ENCODE results near the gene IL7R. TPM values are rescaled to one million over a fixed set of nuclear protein-coding genes. Genes with fewer than 3 reads are reported as not detected.

Gene IL7R
- total and polyA plus RNA-seq, 2 donors (not counting 1 experiment from before 2014, with no cell fraction given) = 67.9 to 266 TPM

- TF ChIP-seq CTCF (conservative IDR thresholded peaks at IDR 0.05 in 1 of 2, IDR thresholded peaks at IDR 0.05 in 1 of 2; ENCODE audit: low read depth in 1 of 2, low read length in 2 of 2) (no peak), EZH2 (IDR thresholded peaks at IDR 0.05; ENCODE audit: low read length, missing control alignments) (no peak)
- Histone ChIP-seq H2AFZ (ENCODE audit: low read length) (no peak overlapping the region), H4K20me1 (ENCODE audit: control insufficient read depth, extremely low read depth, insufficient read depth, low read length) (no peaks in the 10 kb centered on the region), H3K36me3 (ENCODE audit: control insufficient read depth, insufficient read depth, low read length) (peaks cover 4% of the 10 kb centered on the region), H3K27me3 (ENCODE audit: control insufficient read depth, insufficient read depth, low read length) (no peaks in the 10 kb centered on the region), H3K4me1 (ENCODE audit: control insufficient read depth, extremely low read depth, insufficient read depth, low read length) (peaks cover 12% of the 10 kb centered on the region), H3K79me2 (ENCODE audit: control insufficient read depth, insufficient read depth, low read length) (peaks cover 15% of the 10 kb centered on the region), H3K4me3 (replicated peaks in 1 of 4; ENCODE audit: control extremely low read depth in 1 of 4, insufficient read depth in 1 of 4, low read depth in 3 of 4, low read length in 4 of 4) (no peak overlapping the region), H3K27ac (ENCODE audit: insufficient read depth, low read length) (no peak overlapping the region), H3K9ac (ENCODE audit: insufficient read depth, low read length) (no peak overlapping the region), H3K9me3 (ENCODE audit: control insufficient read depth, insufficient read depth, low read depth, low read length) (no peaks in the 10 kb centered on the region), H3K4me2 (ENCODE audit: extremely low read depth, insufficient read depth, low read length) (no peak overlapping the region)
- DNase-seq (ENCODE audit: low read depth in 2 of 2) = peak in 1 of 2 donors; percentile 50
Measured at GRCh38 chr5:35861718-35862117, 5.0 kb downstream of the IL7R start.

GRCh38 chr5:35862126-35862525 is 5.4 kb downstream of the IL7R start:
- peaks cover 4% of the 10 kb centered on the region for H3K36me3 ChIP-seq (ENCODE audit: control insufficient read depth, insufficient read depth, low read length)
- H3K4me1 ChIP-seq (ENCODE audit: control insufficient read depth, extremely low read depth, insufficient read depth, low read length) = peaks cover 11% of the 10 kb centered on the region
- H3K27ac ChIP-seq (ENCODE audit: insufficient read depth, low read length) = no peak overlapping the region
- no peaks in the 10 kb centered on the region for H3K9me3 ChIP-seq (ENCODE audit: control insufficient read depth, insufficient read depth, low read depth, low read length)
- no peak overlapping the region for H3K9ac ChIP-seq (ENCODE audit: insufficient read depth, low read length)
- TF ChIP-seq CTCF (conservative IDR thresholded peaks at IDR 0.05 in 1 of 2, IDR thresholded peaks at IDR 0.05 in 1 of 2; ENCODE audit: low read depth in 1 of 2, low read length in 2 of 2) (no peak), EZH2 (IDR thresholded peaks at IDR 0.05; ENCODE audit: low read length, missing control alignments) (no peak)
- no peak for DNase-seq (ENCODE audit: low read depth in 2 of 2)
- H3K4me3 ChIP-seq (replicated peaks in 1 of 4; ENCODE audit: control extremely low read depth in 1 of 4, insufficient read depth in 1 of 4, low read depth in 3 of 4, low read length in 4 of 4) = no peak overlapping the region
- no peaks in the 10 kb centered on the region for H3K27me3 ChIP-seq (ENCODE audit: control insufficient read depth, insufficient read depth, low read length)
- peaks cover 15% of the 10 kb centered on the region for H3K79me2 ChIP-seq (ENCODE audit: control insufficient read depth, insufficient read depth, low read length)
- H4K20me1 ChIP-seq (ENCODE audit: control insufficient read depth, extremely low read depth, insufficient read depth, low read length) = no peaks in the 10 kb centered on the region
- no peak overlapping the region for H2AFZ ChIP-seq (ENCODE audit: low read length)
- no peak overlapping the region for H3K4me2 ChIP-seq (ENCODE audit: extremely low read depth, insufficient read depth, low read length)

- no peak overlapping the region for H2AFZ ChIP-seq (ENCODE audit: low read length)
- peaks cover 4% of the 10 kb centered on the region for H3K36me3 ChIP-seq (ENCODE audit: control insufficient read depth, insufficient read depth, low read length)
Measured at GRCh38 chr5:35863159-35863558, 6.5 kb downstream of the IL7R start.

More at GRCh38 chr5:35863159-35863558, 6.5 kb downstream of the IL7R start:
- peaks cover 11% of the 10 kb centered on the region for H3K4me1 ChIP-seq (ENCODE audit: control insufficient read depth, extremely low read depth, insufficient read depth, low read length)
- peaks cover 15% of the 10 kb centered on the region for H3K79me2 ChIP-seq (ENCODE audit: control insufficient read depth, insufficient read depth, low read length)
- H3K9ac ChIP-seq (ENCODE audit: insufficient read depth, low read length) = no peak overlapping the region
- no peaks in the 10 kb centered on the region for H3K27me3 ChIP-seq (ENCODE audit: control insufficient read depth, insufficient read depth, low read length)
- no peak overlapping the region for H3K4me3 ChIP-seq (replicated peaks in 1 of 4; ENCODE audit: control extremely low read depth in 1 of 4, insufficient read depth in 1 of 4, low read depth in 3 of 4, low read length in 4 of 4)
- no peak for TF ChIP-seq EZH2 (IDR thresholded peaks at IDR 0.05; ENCODE audit: low read length, missing control alignments)
- TF ChIP-seq CTCF (conservative IDR thresholded peaks at IDR 0.05 in 1 of 2, IDR thresholded peaks at IDR 0.05 in 1 of 2; ENCODE audit: low read depth in 1 of 2, low read length in 2 of 2) = no peak
- H4K20me1 ChIP-seq (ENCODE audit: control insufficient read depth, extremely low read depth, insufficient read depth, low read length) = no peaks in the 10 kb centered on the region
- no peak overlapping the region for H3K4me2 ChIP-seq (ENCODE audit: extremely low read depth, insufficient read depth, low read length)
- H3K9me3 ChIP-seq (ENCODE audit: control insufficient read depth, insufficient read depth, low read depth, low read length) = no peaks in the 10 kb centered on the region
- DNase-seq (ENCODE audit: low read depth in 2 of 2) = no peak
- no peak overlapping the region for H3K27ac ChIP-seq (ENCODE audit: insufficient read depth, low read length)
